Endothelial cell of umbilical vein (primary cell): ENCODE data around the gene FRY. TPM values are rescaled to one million over a fixed set of nuclear protein-coding genes. Genes with fewer than 3 reads are reported as not detected.
A peak's percentile ranks its signal among the peaks of the same experiment; 100 is the strongest.

Experiments used
- BruUV-seq: library from RNA; stranded (reverse); fragments of 400-500 nt; replicated peaks from 2 replicates; lab custom pipeline; 2021; lab: Mats Ljungman, UMichigan
- CTCF ChIA-PET: fragments of 300-600, 350-600 bp; sonication (Branson Sonifier 250); formaldehyde crosslinking; loops from one replicate; lab custom pipeline; 2021; ENCODE audit warnings: antibody characterized with exemption, inconsistent platforms; lab: Charles Lee
- POLR2A ChIA-PET: fragments of 300-600, 350-600 bp; sonication (Branson Sonifier 250); formaldehyde crosslinking; loops from one replicate; lab custom pipeline; 2021; ENCODE audit warnings: antibody characterized with exemption, inconsistent platforms; lab: Charles Lee
- DNase-seq: peaks from one replicate; pipeline ENCODE4 v3.0.0-alpha.2; 2011; ENCODE audit warnings: low read depth, low spot score
- FAIRE-seq: peaks from 2 replicates; lab custom pipeline; 2011; peaks lifted over from hg19 to GRCh38; lab: Jason Lieb, UNC
- H2AFZ ChIP-seq: 2 replicates; pipeline ENCODE4 v1.6.0; 2012; ENCODE audit warnings: low read depth, low read length, control low read depth, inconsistent platforms
- H3K27ac ChIP-seq: 2 replicates; pipeline ENCODE4 v1.5.1; 2011; ENCODE audit warnings: low read depth, mild to moderate bottlenecking, control low read depth, low read length, moderate library complexity; ENCODE audit not compliant: insufficient read depth
- H3K27me3 ChIP-seq, 2 experiments: 2 replicates each; pipeline versions ENCODE4 v1.6.0 to v1.6.1; 2011; ENCODE audit warnings: low read length in 2 of 2, mixed read lengths in 1 of 2; ENCODE audit not compliant: control insufficient read depth in 2 of 2, insufficient read depth in 2 of 2
- H3K36me3 ChIP-seq, 2 experiments: 2 replicates in 1 of 2; 3 replicates in 1 of 2; pipeline ENCODE4 v1.5.1; 2011; ENCODE audit warnings: low read length in 2 of 2, mild to moderate bottlenecking in 1 of 2, moderate library complexity in 1 of 2; ENCODE audit not compliant: control insufficient read depth in 2 of 2, insufficient read depth in 2 of 2; ENCODE audit errors: extremely low read depth in 1 of 2
- H3K4me1 ChIP-seq: 3 replicates; pipeline ENCODE4 v1.5.1; 2011; ENCODE audit warnings: mild to moderate bottlenecking, low read length; ENCODE audit not compliant: control insufficient read depth, insufficient read depth; ENCODE audit errors: extremely low read depth
- H3K4me2 ChIP-seq: 2 replicates; pipeline ENCODE4 v1.6.1; 2011; ENCODE audit warnings: low read length, control low read depth, mixed read lengths; ENCODE audit not compliant: insufficient read depth
- H3K4me3 ChIP-seq, 3 experiments: fragments of 200-600 bp in 1 of 3; sonication (generic), shearing (Covaris generic) in 1 of 3; replicated peaks in 1 of 3; 2 replicates each; pipeline ENCODE4 v1.5.1; 2011 to 2016; ENCODE audit warnings: control low read depth in 3 of 3, low read length in 3 of 3, mild to moderate bottlenecking in 2 of 3, inconsistent platforms in 1 of 3, low read depth in 1 of 3, moderate library complexity in 1 of 3; ENCODE audit not compliant: insufficient read depth in 1 of 3
- H3K79me2 ChIP-seq: 2 replicates; pipeline ENCODE4 v1.6.0; 2012; ENCODE audit warnings: low read length, inconsistent platforms; ENCODE audit not compliant: control insufficient read depth, insufficient read depth
- H3K9ac ChIP-seq: replicated peaks from 2 replicates; pipeline ENCODE3; 2011; ENCODE audit warnings: low read length, control low read depth; ENCODE audit not compliant: insufficient read depth; ENCODE audit errors: extremely low read depth
- H3K9me1 ChIP-seq: replicated peaks from 3 replicates; pipeline ENCODE4 v1.6.0; 2011; ENCODE audit warnings: mild to moderate bottlenecking, low read length; ENCODE audit not compliant: control insufficient read depth, insufficient read depth; ENCODE audit errors: extremely low read depth
- H3K9me3 ChIP-seq: replicated peaks from 2 replicates; pipeline ENCODE4 v1.5.1; 2012; ENCODE audit warnings: low read length, inconsistent platforms; ENCODE audit not compliant: control insufficient read depth, insufficient read depth
- H4K20me1 ChIP-seq: replicated peaks from 2 replicates; pipeline ENCODE3; 2011; ENCODE audit warnings: mild to moderate bottlenecking, low read length; ENCODE audit not compliant: control insufficient read depth, insufficient read depth; ENCODE audit errors: extremely low read depth
- EZH2 ChIP-seq: IDR thresholded peaks from 2 replicates; pipeline ENCODE4 v1.6.1; 2012; ENCODE audit warnings: borderline replicate concordance, low read depth, mild to moderate bottlenecking, moderate library complexity, low read length, inconsistent platforms; ENCODE audit not compliant: severe bottlenecking
- FOS ChIP-seq: IDR thresholded peaks from 2 replicates; pipeline ENCODE4 v1.6.1; 2011; ENCODE audit warnings: mild to moderate bottlenecking, low read length, moderate library complexity, borderline replicate concordance; ENCODE audit not compliant: insufficient read depth
- GATA2 ChIP-seq: IDR thresholded peaks from 2 replicates; pipeline ENCODE4 v1.7.0; 2011; ENCODE audit warnings: low read depth, mild to moderate bottlenecking, moderate library complexity, mixed read lengths, low read length; ENCODE audit not compliant: insufficient read length, insufficient read depth
- JUN ChIP-seq: IDR thresholded peaks from 2 replicates; pipeline ENCODE4 v1.6.1; 2011; ENCODE audit warnings: borderline replicate concordance, low read depth; ENCODE audit not compliant: insufficient read length, insufficient read depth
- MYC ChIP-seq: IDR thresholded peaks from one replicate; pipeline ENCODE4 v1.6.1; 2011; ENCODE audit warnings: mild to moderate bottlenecking, low read depth, low read length
- POLR2A ChIP-seq: IDR thresholded peaks from 2 replicates; pipeline ENCODE4 v1.6.1; 2012; ENCODE audit warnings: low read depth, mild to moderate bottlenecking, control low read depth, low read length
- POLR2AphosphoS5 ChIP-seq: IDR thresholded peaks from 2 replicates; pipeline ENCODE4 v1.6.1; 2012; ENCODE audit warnings: low read depth, mild to moderate bottlenecking, control low read depth, low read length, moderate library complexity; ENCODE audit not compliant: insufficient read depth
- dilution Hi-C: fragments of 300-500 bp; cut with MboI; formaldehyde crosslinking; loops from one replicate; pipeline ENCODE4 v1.15.0; 2019; ENCODE audit warnings: low sequenced_read_pairs; ENCODE audit not compliant: extremely low pct_ligation_motif_present
- intact Hi-C: fragments of 100-400 bp; cut with micrococcal nuclease; formaldehyde crosslinking; loops from one replicate; pipeline ENCODE4 v1.10.0; 2022
- polyA plus RNA-seq, 4 experiments: library from polyadenylated mRNA; depleted of rRNA in 3 of 4; stranded (reverse) in 3 of 4; unstranded in 1 of 4; fragments of >200 nt; gene quantifications; 2 replicates each; pipeline versions ENCODE4 v1.2.1 to v1.2.3, GENCODE V29; 2011 to 2012; ENCODE audit warnings: missing spikeins in 1 of 4
- total RNA-seq: library from RNA; stranded (reverse); gene quantifications from 2 replicates; pipeline ENCODE4 v1.2.3, GENCODE V29; 2021
- TF ChIP-seq, protein P1 (sequence below): IDR thresholded peaks from 2 replicates; pipeline ENCODE4 v1.6.1; 2011; ENCODE audit not compliant: insufficient read depth, insufficient read length
- TF ChIP-seq, protein P2 (sequence below), 2 donors: IDR thresholded peaks; 1 replicate in 1 of 2; 2 replicates in 1 of 2; pipeline ENCODE4 v1.5.1; 2011; ENCODE audit warnings: low read length in 2 of 2, mild to moderate bottlenecking in 2 of 2, moderate library complexity in 2 of 2, control low read depth in 1 of 2, inconsistent platforms in 1 of 2, low read depth in 1 of 2; ENCODE audit not compliant: insufficient read depth in 1 of 2; ENCODE audit errors: extremely low read depth in 1 of 2

FRY gene
- total and polyA plus RNA-seq, 2 donors (not counting 3 experiments of a cell fraction or from before 2014, with no cell fraction given), result 57.3 to 75.8 TPM

DNA sequence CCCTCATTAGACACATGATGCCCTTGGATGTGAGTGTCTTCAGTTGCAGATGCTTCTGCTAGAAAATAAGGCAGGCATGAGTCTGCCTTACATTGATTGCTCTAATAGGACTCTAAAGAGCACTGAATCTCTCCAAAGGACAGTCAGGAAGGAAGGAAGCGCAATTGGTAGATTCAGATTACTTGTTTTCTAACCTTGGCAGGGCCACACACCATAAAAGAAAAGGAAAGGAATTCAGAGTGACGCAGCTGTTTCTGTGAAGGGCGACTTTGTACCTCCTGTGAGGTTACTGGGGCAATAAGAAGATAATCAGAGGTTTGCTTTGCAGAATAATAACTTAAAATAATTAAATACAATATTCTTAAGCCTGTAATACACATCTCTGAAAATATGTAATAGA, 48.0 kb downstream of the FRY start:
- Histone ChIP-seq H2AFZ (no peak overlapping the region), H4K20me1 (no peaks in the 10 kb centered on the region), H3K27me3 (no peaks in the 10 kb centered on the region), H3K4me3 (no peak overlapping the region), H3K9me3 (no peaks in the 10 kb centered on the region), H3K27ac (no peak overlapping the region), H3K4me2 (no peak overlapping the region), H3K9ac (no peak overlapping the region), H3K9me1 (no peaks in the 10 kb centered on the region), H3K4me1 (no peaks in the 10 kb centered on the region), H3K36me3 (no peaks in the 10 kb centered on the region), H3K79me2 (no peaks in the 10 kb centered on the region)
- dilution Hi-C loops (no loop called here), intact Hi-C loops (no loop called here)
- DNase-seq (peak; percentile 14), FAIRE-seq (no peak)
- TF ChIP-seq, protein P1, sequence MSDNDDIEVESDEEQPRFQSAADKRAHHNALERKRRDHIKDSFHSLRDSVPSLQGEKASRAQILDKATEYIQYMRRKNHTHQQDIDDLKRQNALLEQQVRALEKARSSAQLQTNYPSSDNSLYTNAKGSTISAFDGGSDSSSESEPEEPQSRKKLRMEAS, result no peak
- TF ChIP-seq EZH2, result no peak
- TF ChIP-seq POLR2A, result no peak
- no peak for TF ChIP-seq JUN
- TF ChIP-seq MYC, result no peak
- no peak for TF ChIP-seq POLR2AphosphoS5
- TF ChIP-seq, protein P2, sequence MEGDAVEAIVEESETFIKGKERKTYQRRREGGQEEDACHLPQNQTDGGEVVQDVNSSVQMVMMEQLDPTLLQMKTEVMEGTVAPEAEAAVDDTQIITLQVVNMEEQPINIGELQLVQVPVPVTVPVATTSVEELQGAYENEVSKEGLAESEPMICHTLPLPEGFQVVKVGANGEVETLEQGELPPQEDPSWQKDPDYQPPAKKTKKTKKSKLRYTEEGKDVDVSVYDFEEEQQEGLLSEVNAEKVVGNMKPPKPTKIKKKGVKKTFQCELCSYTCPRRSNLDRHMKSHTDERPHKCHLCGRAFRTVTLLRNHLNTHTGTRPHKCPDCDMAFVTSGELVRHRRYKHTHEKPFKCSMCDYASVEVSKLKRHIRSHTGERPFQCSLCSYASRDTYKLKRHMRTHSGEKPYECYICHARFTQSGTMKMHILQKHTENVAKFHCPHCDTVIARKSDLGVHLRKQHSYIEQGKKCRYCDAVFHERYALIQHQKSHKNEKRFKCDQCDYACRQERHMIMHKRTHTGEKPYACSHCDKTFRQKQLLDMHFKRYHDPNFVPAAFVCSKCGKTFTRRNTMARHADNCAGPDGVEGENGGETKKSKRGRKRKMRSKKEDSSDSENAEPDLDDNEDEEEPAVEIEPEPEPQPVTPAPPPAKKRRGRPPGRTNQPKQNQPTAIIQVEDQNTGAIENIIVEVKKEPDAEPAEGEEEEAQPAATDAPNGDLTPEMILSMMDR (IDR thresholded peaks at IDR 0.05; ENCODE audit: extremely low read depth in 1 of 2, insufficient read depth in 1 of 2, low read depth in 1 of 2, low read length in 2 of 2), result no peak
- no peak for TF ChIP-seq FOS
- TF ChIP-seq GATA2, result no peak
- no TSS peak for BruUV-seq
- CTCF ChIA-PET, result interaction anchor here (2.0 kb wide), 1 partner anchor 8 kb away, joined by 6 read pairs; no protein-coding TSS in a partner anchor
- POLR2A ChIA-PET, result no interaction called here
